ENCODE measurements around the gene MTHFD1L.

- TF ChIP-seq EZH2 (IDR thresholded peaks at IDR 0.05) (no peak), POLR2AphosphoS5 (IDR thresholded peaks at IDR 0.05; ENCODE audit: borderline replicate concordance, low read depth, low read length) (no peak)
These were observed 140.6 kb downstream of the MTHFD1L start for GRCh38 chr6:151005896-151006632.
